ENCODE results near the gene IRX6. TPM values are rescaled to one million over a fixed set of nuclear protein-coding genes. Genes with fewer than 3 reads are reported as not detected.

IRX6 gene
- total and polyA plus RNA-seq, 2 experiments from 2014 or later: 0.10 TPM; not detected in 1

GRCh38 chr16:55297910-55298479 lies 26.0 kb upstream of the IRX6 start:
- Mint-ChIP-seq H3K4me1 (peaks cover 17% of the 10 kb centered on the region), H3K27ac (no peak overlapping the region), H3K4me3 (no peak overlapping the region), H3K27me3 (ENCODE audit: insufficient read depth, low read depth, poor library complexity) (peaks cover 4% of the 10 kb centered on the region), H3K9me3 (peaks cover 14% of the 10 kb centered on the region), H3K36me3 (ENCODE audit: low read depth) (peaks cover 3% of the 10 kb centered on the region; the same call in 1 of the 3 replicates)
- ATAC-seq (no peak), DNase-seq (ENCODE audit: low spot score) (no peak)
- Histone ChIP-seq H2AFZ (no peak overlapping the region), H3K27ac (ENCODE audit: low read depth) (no peak overlapping the region), H3K79me2 (replicated peaks; ENCODE audit: insufficient read depth) (no peaks in the 10 kb centered on the region), H3K9me2 (ENCODE audit: insufficient read depth) (no peaks in the 10 kb centered on the region), H3K4me3 (no peak overlapping the region), H3K4me2 (no peak overlapping the region), H3K4me1 (ENCODE audit: insufficient read depth) (peaks cover 7% of the 10 kb centered on the region), H3K27me3 (ENCODE audit: insufficient read depth) (no peaks in the 10 kb centered on the region), H3F3A (replicated peaks; ENCODE audit: low read depth) (no peaks in the 10 kb centered on the region), H3K36me3 (ENCODE audit: insufficient read depth) (no peaks in the 10 kb centered on the region), H4K20me1 (replicated peaks; ENCODE audit: insufficient read depth) (no peaks in the 10 kb centered on the region)
- TF ChIP-seq POLR2AphosphoS5 (IDR thresholded peaks at IDR 0.05; ENCODE audit: low read depth) (no peak), ZNF331 (CRISPR knock-in tag; IDR thresholded peaks at IDR 0.05; ENCODE audit: low read depth) (no peak), ZNF462 (CRISPR knock-in tag; IDR thresholded peaks at IDR 0.05) (no peak), NANOG (IDR thresholded peaks at IDR 0.05; ENCODE audit: borderline replicate concordance) (no peak), EZH2 (IDR thresholded peaks at IDR 0.05; ENCODE audit: low read depth, unreplicated experiment) (no peak), STAT1 (IDR thresholded peaks at IDR 0.05; ENCODE audit: unreplicated experiment) (no peak), CTCF (conservative IDR thresholded peaks at IDR 0.05; ENCODE audit: low read depth in 2 of 2) (no peak), EZH2phosphoT487 (IDR thresholded peaks at IDR 0.05; ENCODE audit: unreplicated experiment) (no peak), CREB1 (CRISPR knock-in tag; IDR thresholded peaks at IDR 0.05; ENCODE audit: low read depth) (no peak), REST (IDR thresholded peaks at IDR 0.05; ENCODE audit: unreplicated experiment) (no peak), JUNB (IDR thresholded peaks at IDR 0.05; ENCODE audit: unreplicated experiment) (no peak), ZNF114 (CRISPR knock-in tag; IDR thresholded peaks at IDR 0.05) (no peak)
- TF ChIP-seq, protein P1, sequence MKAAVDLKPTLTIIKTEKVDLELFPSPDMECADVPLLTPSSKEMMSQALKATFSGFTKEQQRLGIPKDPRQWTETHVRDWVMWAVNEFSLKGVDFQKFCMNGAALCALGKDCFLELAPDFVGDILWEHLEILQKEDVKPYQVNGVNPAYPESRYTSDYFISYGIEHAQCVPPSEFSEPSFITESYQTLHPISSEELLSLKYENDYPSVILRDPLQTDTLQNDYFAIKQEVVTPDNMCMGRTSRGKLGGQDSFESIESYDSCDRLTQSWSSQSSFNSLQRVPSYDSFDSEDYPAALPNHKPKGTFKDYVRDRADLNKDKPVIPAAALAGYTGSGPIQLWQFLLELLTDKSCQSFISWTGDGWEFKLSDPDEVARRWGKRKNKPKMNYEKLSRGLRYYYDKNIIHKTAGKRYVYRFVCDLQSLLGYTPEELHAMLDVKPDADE (IDR thresholded peaks at IDR 0.05): no peak

Measured in GM23338 (cell line).